WI38 (cell line): ENCODE measurements around the gene SH3D21.
A peak's percentile ranks its signal among the peaks of the same experiment; 100 is the strongest.

Source experiments
- H3K4me3 ChIP-seq: 2 replicates; pipeline ENCODE4 v1.5.1; 2011; ENCODE audit warnings: low read depth, mild to moderate bottlenecking, control low read depth, low read length
- CTCF ChIP-seq: IDR thresholded peaks from 2 replicates; pipeline ENCODE4 v1.5.1; 2012; ENCODE audit warnings: low read depth, mild to moderate bottlenecking, control low read depth, low read length

Gene SH3D21

DNA sequence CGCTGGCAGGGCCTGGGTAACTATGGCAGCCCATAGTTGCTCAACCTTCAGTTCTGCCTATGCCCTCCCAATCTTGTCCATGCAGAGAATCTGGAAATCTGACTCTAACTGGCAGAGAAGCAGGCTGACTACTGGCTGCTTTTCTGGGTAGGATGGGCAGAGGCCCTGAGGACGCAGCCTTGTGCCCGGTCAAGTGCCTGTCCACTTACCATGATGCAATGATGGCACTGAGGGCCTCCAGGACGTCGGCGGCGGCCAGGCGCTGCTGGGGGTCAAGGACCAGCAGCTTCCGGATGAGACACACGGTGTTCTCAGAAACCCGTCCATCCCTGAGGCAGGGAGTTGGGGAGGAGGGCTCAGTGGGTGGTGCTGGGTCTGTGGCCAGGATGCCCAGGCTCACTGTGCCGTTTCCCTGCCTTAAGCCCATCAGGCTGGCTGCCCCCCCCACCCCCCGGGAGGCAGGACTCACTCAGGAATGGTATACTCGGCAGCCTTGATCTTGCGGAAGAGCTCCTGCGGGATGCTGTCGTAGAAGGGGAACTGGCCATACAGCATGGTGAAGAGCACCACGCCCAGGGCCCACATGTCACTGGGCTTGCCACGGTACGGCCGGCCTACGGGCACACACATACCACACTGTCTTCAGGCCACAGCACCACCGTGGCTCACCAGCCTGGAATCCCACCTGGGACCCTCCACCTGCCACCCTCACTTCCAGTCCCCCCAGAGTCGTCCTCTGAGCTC is 37.7 kb downstream of the SH3D21 start:
- no peak overlapping the region for H3K4me3 ChIP-seq
- TF ChIP-seq CTCF, result no peak

DNA sequence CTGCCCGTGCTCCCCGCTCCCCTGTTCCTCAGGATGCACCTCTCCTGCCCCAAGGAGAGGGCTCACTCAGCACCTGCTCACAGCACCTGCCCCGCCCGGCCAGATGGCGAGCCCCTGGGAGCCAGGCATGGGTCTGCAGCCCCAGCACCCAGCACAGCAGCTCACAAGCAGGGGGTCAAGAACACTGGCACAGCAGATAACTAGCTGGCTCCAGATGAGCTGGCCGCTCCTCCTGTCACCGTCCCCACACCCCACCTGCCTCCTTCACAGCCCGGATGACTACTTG is 38.2 kb downstream of the SH3D21 start:
- H3K4me3 ChIP-seq, result no peak overlapping the region
- TF ChIP-seq CTCF, result no peak

DNA sequence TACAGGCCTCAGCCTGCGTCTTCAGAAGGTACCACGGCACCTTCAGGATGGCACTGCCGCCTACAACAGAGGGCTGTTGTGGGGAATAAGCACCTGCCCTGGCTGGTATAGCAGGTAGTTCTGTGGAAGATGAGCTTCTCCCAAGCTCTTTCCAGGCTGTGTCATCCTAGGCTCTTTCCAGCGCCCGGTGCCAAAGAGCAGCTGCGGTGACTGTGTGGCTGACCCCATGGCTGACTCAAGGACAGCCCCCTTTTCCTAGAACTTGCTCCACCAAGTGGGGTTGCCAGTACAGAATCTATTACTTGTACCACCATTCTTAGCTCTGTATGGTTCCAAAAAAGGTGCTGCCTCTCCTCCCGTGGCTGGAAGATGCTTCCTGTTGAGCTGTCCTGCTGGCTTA is 39.2 kb downstream of the SH3D21 start:
- TF ChIP-seq CTCF, result no peak
- H3K4me3 ChIP-seq, result no peak overlapping the region

GRCh38 chr1:36346741-36347370 is 40.7 kb downstream of the SH3D21 start:
- TF ChIP-seq CTCF, result no peak
- no peak overlapping the region for H3K4me3 ChIP-seq

DNA sequence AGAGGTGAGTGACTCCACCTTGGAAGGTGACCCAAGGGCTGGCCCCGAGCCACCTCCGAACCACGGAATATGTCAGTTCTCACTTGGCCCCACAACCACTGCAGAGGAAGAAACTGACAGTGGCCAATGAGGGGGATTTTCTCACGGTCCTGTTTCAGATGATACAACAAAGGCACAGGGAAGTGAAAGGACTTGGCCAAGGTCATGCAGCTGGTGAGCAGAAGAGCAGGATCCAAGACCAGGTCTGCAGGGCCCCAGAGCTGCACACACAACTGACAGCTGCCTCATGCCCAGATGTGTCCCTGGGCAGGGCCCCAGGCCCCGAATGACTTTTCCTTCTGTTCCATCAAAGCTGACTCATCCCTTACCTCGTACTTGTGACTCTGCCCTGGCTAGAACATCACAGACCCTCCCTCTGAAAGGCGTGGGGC is 43.1 kb downstream of the SH3D21 start:
- no peak for TF ChIP-seq CTCF
- H3K4me3 ChIP-seq, result no peak overlapping the region

- TF ChIP-seq CTCF, result no peak
- no peak overlapping the region for H3K4me3 ChIP-seq
Observed at GRCh38 chr1:36349839-36350238, 43.7 kb downstream of the SH3D21 start.

GRCh38 chr1:36350659-36351226 is 44.6 kb downstream of the SH3D21 start:
- no peak for TF ChIP-seq CTCF
- H3K4me3 ChIP-seq, result peak overlapping the region; percentile 32
